ENCODE data around the gene SORCS2. TPM values are rescaled to one million over a fixed set of nuclear protein-coding genes. Genes with fewer than 3 reads are reported as not detected.

SORCS2 gene
- total RNA-seq, 3 donors from 2014 or later: 0.66 to 1.3 (median 0.80) TPM

DNA sequence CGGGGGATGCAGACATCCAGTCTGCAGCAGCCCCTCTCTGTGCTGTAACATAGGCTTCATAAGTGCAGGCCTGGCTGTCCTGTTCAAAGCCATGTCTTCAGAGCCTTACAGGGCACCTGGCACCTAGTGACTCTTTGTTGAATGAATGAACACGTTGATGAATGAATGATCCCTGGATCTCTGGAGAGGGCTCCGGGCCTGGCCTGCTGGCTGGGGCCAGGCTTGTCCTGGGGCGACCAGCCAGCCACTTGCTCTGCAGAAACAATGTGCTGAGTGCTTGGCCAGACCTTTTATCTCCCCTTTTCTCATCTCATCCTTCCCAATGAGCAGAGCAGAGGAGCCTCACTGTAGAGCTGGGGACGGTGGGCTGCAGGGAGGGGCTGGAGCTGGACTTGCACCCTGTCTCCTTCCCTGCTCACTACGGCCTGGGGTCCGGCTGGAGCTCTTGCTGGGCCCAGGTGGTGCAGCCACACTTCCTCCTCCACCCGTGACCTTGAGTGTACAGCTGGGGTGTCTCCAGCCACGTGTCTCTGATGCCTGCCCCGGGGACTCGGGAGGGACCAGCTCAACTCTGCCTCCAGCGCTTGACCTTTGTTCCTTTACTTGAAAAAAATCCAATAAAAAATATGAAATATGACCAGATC, 164.5 kb downstream of the SORCS2 start:
- H3K36me3 ChIP-seq: no peaks in the 10 kb centered on the region
- H3K27me3 ChIP-seq: peaks cover 0 to 8% of the 10 kb centered on the region in 2 donors
- no peak for DNase-seq (ENCODE audit: low spot score in 2 of 2)
- no peak overlapping the region for H3K4me3 ChIP-seq
- intact Hi-C loops (cut with DNase I; ENCODE audit: low total_unique reads): no loop called here
- no peaks in the 10 kb centered on the region for H3K4me1 ChIP-seq
- H3K9me3 ChIP-seq: no peaks in the 10 kb centered on the region
- TF ChIP-seq POLR2AphosphoS5 (IDR thresholded peaks at IDR 0.05): no peak
- no peak for TF ChIP-seq POLR2A (IDR thresholded peaks at IDR 0.05)
- TF ChIP-seq, protein P1, sequence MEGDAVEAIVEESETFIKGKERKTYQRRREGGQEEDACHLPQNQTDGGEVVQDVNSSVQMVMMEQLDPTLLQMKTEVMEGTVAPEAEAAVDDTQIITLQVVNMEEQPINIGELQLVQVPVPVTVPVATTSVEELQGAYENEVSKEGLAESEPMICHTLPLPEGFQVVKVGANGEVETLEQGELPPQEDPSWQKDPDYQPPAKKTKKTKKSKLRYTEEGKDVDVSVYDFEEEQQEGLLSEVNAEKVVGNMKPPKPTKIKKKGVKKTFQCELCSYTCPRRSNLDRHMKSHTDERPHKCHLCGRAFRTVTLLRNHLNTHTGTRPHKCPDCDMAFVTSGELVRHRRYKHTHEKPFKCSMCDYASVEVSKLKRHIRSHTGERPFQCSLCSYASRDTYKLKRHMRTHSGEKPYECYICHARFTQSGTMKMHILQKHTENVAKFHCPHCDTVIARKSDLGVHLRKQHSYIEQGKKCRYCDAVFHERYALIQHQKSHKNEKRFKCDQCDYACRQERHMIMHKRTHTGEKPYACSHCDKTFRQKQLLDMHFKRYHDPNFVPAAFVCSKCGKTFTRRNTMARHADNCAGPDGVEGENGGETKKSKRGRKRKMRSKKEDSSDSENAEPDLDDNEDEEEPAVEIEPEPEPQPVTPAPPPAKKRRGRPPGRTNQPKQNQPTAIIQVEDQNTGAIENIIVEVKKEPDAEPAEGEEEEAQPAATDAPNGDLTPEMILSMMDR (IDR thresholded peaks at IDR 0.05): no peak
- H3K27ac ChIP-seq: no peak overlapping the region

DNA sequence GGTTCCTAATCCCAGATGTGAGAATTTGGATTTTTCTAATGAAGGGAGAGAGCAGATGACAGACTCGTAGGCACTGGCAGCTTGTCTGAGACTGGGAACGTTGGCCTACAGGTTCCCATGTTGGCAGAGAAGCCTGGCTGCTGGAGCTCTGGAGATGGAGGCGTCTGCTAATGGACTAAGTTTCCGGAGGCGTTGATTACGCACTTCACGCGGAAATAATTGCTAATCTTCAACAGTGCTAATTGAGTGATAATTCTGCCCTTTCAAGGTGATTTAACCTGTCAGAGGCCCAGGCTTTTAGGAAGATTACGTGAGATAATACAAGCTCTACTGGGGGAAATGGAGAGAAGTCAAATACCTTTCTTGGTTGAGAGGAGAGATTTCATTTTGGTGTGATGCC, 165.0 kb downstream of the SORCS2 start:
- Histone ChIP-seq H3K27ac (no peak overlapping the region), H3K9me3 (no peaks in the 10 kb centered on the region), H3K36me3 (no peaks in the 10 kb centered on the region), H3K4me3 (no peak overlapping the region), H3K27me3 (peaks cover 0 to 8% of the 10 kb centered on the region in 2 donors), H3K4me1 (no peaks in the 10 kb centered on the region)
- intact Hi-C loops (cut with DNase I; ENCODE audit: low total_unique reads): no loop called here
- no peak for DNase-seq (ENCODE audit: low spot score in 2 of 2)
- no peak for TF ChIP-seq POLR2A (IDR thresholded peaks at IDR 0.05)
- TF ChIP-seq, protein P1 (IDR thresholded peaks at IDR 0.05): no peak
- TF ChIP-seq POLR2AphosphoS5 (IDR thresholded peaks at IDR 0.05): no peak

DNA sequence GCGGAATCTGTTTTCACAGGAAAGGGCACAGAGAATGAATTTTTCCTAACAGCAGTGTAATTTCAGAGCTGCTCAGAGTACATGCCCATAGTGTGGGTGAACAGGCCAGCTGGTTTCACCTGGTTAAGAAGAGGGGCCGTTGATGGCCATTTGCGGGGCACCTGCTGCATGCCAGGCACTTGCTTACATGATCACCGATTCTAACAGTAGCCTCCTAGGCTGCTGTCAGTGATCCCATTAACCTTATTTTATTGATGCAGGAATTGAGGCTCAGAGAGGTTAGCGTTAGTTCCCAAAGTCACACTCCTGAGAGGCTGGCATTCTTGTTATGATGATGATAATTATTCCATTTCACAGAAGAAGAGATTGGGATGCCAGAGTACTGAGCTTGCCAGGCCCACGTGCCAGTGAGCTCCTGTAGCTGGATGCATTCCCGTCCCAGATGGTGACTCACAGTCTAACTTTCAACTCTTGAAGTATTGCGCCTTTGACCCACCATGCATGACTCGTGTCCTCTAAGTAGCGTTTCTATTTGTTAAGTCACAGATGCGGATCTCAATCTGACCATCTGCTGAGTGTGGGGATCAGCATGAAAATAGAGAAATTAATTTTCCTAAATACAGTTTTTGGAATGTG, 165.9 kb downstream of the SORCS2 start:
- Histone ChIP-seq H3K4me1 (no peaks in the 10 kb centered on the region), H3K27ac (no peak overlapping the region), H3K27me3 (peaks cover 0 to under 1% of the 10 kb centered on the region in 2 donors), H3K36me3 (no peaks in the 10 kb centered on the region), H3K4me3 (no peak overlapping the region), H3K9me3 (no peaks in the 10 kb centered on the region)
- peak in 1 of 2 donors; percentile 61 for DNase-seq (ENCODE audit: low spot score in 2 of 2)
- TF ChIP-seq POLR2A (IDR thresholded peaks at IDR 0.05): no peak
- TF ChIP-seq, protein P1 (IDR thresholded peaks at IDR 0.05): no peak
- TF ChIP-seq POLR2AphosphoS5 (IDR thresholded peaks at IDR 0.05): no peak
- intact Hi-C loops (cut with DNase I; ENCODE audit: low total_unique reads): no loop called here

DNA sequence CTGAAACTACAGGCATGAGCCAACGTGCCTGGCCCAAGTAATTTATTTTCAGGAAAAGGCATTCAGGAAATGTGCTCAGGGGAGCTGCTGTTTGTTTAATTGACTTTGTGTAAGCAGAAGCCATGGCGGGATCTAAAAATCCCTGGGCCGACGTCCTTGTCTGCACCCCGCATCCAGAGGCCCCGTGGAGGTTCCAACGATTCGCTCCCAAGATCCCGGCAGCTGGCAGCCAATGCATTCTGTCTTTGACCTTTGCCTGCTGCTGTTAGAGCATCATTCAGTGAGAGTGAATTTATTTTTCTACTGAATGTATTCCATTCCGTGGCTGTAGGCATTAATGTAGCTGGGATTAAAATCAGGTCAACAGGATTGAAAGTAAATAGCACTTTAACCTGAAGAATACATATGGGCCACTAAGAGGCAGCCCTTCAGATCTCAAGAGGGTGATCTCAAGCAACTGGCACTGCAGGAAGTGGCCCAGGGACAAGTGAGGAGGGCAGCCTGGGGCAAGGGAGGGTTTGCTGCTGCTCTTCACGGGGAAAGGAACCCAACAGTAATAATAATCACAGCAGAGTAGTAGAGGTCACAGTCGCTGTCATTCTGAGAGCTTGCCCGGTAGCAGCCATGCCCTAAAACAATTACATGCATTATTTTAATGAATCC, 167.2 kb downstream of the SORCS2 start:
- intact Hi-C loops (cut with DNase I; ENCODE audit: low total_unique reads): no loop called here
- no peaks in the 10 kb centered on the region for H3K36me3 ChIP-seq
- no peak overlapping the region for H3K27ac ChIP-seq
- no peak for DNase-seq (ENCODE audit: low spot score in 2 of 2)
- H3K4me3 ChIP-seq: no peak overlapping the region
- TF ChIP-seq, protein P1 (IDR thresholded peaks at IDR 0.05): no peak
- TF ChIP-seq POLR2A (IDR thresholded peaks at IDR 0.05) (no peak), POLR2AphosphoS5 (IDR thresholded peaks at IDR 0.05) (no peak)
- H3K9me3 ChIP-seq: no peaks in the 10 kb centered on the region
- H3K4me1 ChIP-seq: no peaks in the 10 kb centered on the region
- peaks cover 0 to 3% of the 10 kb centered on the region in 2 donors for H3K27me3 ChIP-seq

DNA sequence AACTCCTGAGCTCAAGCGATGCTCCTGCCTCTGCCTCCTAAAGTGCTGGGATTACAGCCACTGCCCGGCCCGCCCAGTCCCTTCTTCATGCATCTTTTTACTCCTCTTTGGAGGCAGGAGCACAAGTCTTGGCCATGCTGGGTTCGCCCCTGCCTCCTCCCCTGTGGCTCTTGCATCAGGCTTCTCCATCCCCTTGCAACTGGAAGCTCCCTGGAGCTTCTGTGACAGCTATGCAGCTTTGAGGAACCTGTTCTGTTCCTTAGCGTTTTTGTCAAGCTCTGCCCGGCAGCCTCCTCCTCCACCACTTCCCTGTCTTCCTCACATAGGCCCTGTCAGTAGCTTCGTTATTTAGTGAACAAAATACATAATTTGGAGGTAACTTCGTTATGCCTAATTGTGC, 168.5 kb downstream of the SORCS2 start:
- H3K9me3 ChIP-seq: no peaks in the 10 kb centered on the region
- no peaks in the 10 kb centered on the region for H3K36me3 ChIP-seq
- no peaks in the 10 kb centered on the region for H3K4me1 ChIP-seq
- intact Hi-C loops (cut with DNase I; ENCODE audit: low total_unique reads): no loop called here
- TF ChIP-seq POLR2A (IDR thresholded peaks at IDR 0.05) (no peak), POLR2AphosphoS5 (IDR thresholded peaks at IDR 0.05) (no peak)
- TF ChIP-seq, protein P1 (IDR thresholded peaks at IDR 0.05): no peak
- H3K27me3 ChIP-seq: peaks cover 0 to 8% of the 10 kb centered on the region in 2 donors
- DNase-seq (ENCODE audit: low spot score in 2 of 2): no peak
- H3K27ac ChIP-seq: no peak overlapping the region
- H3K4me3 ChIP-seq: no peak overlapping the region

Data from breast epithelium (tissue), 4 donors.